GM21515 (cell line): ENCODE data around the gene BICD1.

Experiments used
- ATAC-seq: cut with Tn5 transposase; IDR thresholded peaks from one replicate; pipeline ENCODE4 v1.9.1; 2021; ENCODE audit not compliant: unreplicated experiment

Gene BICD1

DNA sequence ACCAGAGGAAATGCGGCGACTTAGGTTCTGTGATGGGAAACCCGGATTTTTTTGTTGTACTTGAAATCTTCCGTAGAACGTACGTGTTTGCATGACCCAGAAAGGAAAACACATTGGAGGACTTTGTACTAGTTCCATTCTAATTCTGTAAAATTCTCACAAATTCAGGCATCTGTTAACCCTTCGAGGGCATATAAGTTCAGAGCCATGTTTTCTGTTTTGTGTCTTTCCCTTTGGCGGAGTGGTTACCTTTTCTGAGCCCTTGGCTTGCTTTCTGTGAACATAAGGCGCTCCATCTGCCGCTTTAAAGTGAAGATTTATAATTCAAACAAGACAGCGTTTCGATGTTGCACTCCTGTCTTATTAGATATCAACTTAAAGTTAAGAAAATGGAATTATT is 34.2 kb downstream of the BICD1 start:
- ATAC-seq: no peak

DNA sequence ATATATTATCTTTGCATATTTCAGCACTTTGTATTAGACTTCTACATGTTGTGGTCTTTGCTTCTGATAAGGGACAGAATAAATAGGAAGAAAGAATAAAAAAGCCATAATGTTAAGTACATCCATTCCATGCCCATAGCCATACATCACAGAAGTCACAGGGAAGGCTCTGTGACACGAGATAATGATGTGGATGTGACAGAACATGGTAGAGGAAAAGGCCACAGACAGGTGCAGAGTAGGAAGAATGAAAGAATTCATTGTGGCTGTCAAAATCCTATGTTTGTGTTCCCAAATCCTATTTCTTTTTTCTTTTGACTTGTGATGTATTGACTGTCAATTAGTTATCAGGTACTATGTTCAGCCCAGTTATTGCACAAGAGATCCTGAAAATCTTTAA is 38.4 kb downstream of the BICD1 start:
- ATAC-seq: no peak

DNA sequence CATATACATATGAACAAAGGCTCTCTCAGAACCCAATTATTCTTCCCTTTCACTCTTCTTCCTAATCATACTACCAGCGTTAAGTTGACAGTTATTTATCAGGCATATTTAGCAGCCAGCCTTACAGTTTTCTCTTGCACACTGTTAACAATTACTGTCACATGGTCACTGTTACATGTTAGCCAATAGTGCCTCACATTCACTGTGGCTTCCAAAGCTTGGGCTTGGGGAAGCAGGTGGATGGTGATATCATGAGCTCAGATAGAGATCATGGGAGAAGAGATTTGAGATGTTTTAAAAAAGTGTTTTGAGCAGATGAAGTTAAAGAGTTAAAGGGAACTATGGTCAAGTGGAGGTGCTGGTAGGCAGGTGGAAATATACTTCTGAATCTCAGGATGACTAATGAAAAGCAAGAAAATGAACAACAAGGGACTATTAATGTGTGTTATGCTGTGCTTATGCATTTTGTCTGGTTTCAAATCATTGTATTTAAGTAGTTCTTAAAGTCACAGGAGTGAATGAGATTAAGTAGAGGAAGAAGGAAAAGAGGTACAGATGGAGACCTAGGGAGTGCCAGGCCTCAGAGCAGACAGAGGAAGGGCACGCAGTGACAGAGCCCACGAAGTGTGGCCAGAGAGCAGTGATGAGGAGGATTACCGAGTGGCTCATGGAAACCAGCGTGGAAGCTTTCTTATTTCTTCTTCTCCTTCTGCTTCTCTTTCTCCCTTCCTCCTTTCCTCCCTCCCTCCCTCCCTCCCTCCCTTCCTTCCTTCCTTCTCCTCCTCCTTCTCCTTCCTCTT is 39.6 kb downstream of the BICD1 start:
- no peak for ATAC-seq

DNA sequence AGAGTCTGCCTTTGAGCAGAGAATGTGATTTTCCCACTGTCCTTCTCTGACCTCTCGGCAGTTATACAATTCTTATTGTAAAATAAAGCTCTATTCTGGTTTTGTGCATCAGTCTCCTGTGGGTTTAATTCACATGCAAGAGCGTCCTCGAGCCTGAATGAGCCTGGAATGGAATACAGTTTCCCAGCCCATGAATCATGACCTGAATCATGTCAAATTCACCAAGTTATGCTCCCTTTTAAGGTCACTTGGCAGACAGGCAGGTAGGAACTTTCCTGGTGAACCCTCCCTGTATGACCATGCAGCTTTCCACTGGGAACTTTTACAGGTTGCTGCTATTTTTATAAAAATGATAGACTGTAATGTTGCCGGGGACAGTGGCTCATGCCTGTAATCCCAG is 41.7 kb downstream of the BICD1 start:
- ATAC-seq: no peak

DNA sequence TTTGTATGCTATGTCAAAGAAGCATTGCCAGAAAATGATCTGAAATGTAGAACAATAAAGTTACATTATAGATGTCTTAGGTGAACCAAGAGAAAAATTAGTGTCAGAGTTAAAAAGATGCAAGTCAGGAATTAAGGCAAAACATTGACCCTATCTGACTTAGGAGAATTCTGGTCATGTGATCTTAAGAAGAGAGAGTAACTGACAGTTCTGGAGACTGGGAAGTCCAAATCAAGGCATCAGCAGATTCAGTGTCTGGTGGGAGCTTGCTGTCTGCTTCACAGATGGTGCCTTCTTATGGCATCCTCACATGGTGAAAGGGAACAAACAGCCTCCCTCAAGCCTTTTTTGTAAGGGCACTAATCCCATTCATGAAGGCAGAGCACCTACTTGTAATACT is 42.8 kb downstream of the BICD1 start:
- ATAC-seq: no peak

DNA sequence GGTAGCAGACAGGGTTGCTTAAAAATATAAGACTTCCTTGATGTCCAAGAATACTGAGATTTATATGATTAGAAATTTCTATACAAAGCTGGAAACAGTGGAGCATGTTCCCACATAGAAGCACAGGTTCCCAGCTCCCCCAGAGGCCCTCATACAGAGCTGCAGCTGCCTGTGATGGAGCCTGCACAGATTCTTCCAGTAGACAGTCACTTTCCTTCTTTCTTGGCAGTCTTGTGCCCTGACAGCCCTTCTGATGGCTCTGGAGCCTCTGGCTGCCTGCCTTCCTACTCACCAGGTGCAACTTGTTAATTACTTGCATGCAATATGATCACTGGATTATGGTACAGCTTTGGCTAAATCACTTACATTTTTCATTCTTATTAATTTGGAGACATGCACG is 44.4 kb downstream of the BICD1 start:
- no peak for ATAC-seq

DNA sequence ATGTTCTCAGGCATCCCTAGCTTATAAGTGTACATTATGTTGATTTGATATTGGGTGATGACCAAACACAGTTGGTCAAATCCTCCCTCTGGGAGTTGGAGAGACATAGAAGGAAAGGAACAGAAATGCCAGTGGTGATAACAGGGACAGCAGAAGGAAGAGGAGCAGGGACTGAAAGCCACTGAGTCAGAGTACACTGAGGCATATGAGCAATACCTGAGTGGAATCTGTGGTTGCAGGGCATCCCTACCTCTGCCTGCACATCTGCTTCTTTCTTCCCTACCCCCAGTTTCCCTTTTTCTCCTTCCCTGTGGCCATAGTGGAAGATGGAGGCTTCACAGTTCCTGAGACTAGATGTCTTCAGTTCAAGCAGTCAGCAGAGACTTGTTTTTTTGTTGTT is 44.9 kb downstream of the BICD1 start:
- no peak for ATAC-seq

DNA sequence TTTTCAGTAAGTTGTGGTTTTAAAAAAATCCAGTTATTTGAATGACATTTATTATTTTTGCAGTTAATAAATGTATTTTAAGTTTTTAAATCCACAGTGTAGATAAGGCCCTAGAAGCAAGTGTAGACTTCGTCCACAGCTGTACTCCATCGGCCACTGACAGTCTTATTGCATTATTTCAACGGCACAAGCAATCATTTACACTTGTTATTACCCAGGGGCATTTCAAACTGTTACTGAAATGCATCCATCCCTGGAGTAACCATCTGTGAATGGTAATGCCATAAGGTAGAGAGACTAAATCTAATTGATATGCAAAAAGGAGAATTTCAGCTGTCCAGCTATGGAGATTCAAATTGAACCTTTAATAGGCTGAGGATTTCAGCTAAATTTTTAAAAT is 48.4 kb downstream of the BICD1 start:
- no peak for ATAC-seq

DNA sequence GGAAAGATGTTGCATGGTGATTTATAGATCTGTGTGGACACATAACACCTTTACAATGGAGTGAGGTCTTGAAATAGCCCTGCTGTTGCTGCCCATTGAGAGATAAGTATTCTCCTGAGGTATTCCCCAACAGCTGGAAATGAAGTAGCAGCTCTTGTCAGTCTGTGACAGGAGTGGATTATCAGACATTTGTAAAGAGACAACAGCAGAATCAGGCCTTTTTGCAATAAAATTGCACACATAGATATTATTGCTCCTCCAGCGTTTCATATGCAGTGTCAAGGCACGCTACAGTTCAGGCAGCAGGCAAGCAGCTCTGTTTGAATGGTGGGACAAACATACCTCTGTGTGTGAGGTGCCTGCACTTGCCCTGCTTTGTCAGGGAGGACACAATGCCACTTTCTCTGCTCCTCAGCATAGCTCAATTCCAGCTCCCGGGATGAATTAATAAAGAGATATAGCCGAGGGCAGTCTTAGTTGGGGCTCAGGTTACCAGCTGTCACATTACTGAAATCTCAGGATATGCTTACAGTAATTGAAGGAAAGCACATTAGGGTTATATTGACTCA is 49.4 kb downstream of the BICD1 start:
- no peak for ATAC-seq

DNA sequence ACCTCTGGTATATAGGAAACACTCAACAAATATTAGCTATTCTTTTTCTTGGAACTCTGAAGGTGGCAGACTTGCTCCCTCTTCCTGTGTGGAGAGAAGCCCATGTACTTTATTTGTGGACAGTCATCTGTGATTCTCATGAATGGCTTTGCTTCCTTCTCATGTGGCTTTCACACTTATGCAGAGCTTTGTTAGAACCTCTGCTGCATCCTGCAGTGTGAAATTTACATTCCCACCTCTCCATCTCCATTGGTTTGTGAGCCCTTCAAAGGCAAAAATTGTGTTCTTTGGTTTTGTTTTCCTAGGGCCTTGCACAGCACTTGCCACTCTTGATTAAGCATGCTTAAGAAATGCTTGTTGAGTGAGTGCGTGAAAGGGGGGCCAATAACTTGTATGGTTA is 51.9 kb downstream of the BICD1 start:
- ATAC-seq: no peak

DNA sequence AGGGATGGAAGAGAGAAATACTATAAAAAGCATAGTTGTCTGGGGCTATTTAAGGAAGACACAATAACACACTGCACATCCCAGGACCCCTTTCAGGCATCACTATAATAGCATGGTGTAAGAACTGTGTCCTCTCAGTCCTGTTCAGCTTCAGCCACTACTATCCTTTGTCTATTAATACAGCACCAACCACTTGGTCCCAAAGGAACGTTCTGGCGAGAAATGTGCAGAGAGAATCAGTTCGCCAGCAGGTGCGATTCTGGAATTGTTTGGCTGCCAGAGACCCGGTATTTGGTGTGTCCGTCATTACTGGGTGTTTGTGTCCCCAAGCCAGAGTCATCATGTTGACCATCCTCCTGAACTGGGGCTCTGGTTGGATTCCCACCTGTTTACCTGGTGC is 52.7 kb downstream of the BICD1 start:
- ATAC-seq: no peak

DNA sequence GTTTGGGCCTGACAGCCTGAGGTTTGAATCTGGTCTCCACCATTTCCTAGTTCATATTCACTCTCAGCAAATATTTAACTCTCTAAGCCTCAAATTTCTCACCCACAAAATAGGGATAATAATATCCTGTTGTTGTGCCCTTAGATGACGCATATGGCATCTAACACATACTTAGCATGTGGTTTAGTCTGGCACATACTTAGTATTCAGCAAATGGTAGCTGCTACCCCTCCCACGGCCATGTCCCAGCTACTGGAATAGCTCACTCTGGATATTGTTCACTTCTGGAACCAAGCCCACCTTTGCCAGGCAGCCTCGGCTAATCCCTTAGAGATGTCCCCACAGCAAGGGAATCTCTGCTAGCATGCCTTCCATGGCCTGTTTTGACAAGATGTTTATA is 53.3 kb downstream of the BICD1 start:
- no peak for ATAC-seq

DNA sequence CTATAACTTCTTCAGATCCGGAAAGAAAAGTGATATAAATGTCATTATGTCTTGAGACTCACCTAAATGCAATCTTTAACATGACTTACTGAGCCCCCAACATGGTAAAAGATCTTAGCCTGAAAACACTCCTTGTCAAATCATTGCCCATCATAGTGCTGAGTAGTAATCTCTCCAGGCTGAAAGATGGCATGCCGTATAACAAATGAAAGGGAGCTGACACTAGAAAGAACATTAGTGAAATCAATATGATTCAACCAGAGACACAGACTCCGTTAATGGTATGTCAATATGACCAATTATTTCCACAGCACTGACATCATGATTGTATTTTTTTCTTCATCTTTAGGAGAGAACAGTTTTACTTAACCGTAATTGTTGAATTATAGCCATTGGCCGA is 54.4 kb downstream of the BICD1 start:
- ATAC-seq: no peak

DNA sequence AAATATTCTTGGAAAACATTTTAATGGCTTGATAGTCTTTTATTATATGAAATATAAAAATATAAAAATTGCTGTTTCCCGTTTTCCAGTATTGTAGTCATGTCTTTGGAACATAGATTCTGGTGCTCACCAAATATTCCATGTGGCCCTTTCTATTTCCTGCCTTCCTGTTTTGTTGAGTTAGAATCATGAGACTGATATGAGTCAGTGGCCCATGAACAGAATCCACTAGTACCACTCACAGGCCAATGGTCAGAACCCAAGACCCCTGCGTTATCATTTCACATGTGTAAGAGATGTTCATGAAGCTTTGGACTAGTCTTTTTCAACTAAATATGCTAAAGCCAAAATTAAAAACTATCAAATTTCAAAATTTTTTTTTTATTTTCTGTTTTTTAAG is 56.9 kb downstream of the BICD1 start:
- ATAC-seq: no peak

DNA sequence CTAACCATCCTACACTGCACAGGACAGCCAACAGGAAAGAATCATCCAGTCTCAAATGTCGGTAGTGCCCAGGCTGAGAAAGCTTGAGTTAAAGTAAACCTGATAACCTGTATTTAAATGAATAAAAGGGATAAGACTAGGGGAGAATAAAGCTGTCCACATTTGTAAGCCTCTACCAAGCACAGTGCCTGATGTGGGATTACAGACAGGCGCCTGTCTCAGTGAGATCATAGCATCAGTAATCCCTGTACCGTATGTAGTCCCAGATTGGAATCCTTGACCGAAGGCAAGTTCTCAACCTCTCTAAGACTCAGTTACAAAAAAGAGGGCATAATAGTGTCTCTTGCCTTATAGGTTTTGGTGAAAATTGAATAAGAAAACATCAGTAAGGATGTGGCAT is 59.9 kb downstream of the BICD1 start:
- no peak for ATAC-seq

DNA sequence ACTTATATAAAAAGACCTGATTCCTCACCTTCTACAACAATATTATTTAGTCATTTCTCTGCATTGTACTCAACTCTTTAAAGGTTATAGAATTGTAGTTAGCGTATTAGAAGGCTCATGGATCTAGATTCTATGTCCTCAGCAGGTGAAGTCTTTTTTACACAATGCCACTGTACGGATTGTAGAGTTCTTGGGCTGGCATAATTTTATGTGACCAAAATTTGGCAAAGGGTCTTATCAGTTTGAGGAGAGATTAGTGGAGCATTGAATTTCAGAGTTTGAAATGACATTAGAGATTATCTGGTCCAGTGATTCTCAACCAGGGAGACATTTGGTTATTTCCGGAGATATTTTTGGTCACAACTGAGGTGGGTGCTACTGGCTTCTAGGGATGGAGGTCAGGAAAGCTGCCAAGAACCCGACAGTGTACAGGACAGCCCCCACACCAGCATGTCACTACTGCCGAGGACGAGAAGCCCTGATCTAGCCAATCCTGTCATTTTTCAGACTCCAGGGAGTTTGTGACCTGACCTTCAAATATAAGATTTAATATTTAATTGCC is 63.9 kb downstream of the BICD1 start:
- ATAC-seq: no peak

DNA sequence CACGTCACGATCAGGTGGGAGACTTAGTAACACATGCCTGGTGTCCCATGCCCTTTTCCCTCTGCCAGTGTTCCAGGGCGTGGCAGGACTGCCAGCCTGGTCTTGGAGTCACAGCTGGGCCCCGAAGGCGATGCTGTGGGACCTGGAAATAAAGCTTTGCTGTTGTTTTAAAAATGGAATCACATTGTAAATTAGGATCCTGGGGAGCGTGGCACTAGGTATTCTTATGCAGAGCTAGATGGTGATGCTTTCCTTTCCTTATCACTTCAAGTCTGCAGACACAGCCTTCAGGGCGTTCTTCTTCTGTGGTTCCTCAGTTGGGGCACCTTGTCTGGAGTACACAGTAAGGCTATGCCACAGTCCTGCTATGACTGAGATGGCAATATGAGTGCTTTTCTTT is 64.6 kb downstream of the BICD1 start:
- ATAC-seq: no peak

DNA sequence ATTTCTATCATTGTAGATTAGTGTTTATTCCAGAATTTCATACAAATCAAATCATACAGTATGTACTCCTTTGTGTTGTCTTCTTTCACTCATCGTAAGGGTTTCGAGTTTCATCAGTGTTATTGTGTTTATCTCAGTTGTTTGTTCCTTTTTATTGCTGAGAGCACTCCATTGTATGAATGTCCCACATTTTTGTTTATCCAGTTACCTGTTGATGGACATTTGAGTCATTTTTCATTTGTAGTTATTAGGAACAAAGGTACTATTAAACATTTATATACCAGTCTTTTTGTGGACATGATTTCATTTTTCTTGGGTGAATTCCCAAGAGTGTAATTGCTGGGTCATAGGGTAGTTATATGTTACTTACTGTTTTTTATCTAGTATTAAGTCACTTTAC is 70.0 kb downstream of the BICD1 start:
- no peak for ATAC-seq

DNA sequence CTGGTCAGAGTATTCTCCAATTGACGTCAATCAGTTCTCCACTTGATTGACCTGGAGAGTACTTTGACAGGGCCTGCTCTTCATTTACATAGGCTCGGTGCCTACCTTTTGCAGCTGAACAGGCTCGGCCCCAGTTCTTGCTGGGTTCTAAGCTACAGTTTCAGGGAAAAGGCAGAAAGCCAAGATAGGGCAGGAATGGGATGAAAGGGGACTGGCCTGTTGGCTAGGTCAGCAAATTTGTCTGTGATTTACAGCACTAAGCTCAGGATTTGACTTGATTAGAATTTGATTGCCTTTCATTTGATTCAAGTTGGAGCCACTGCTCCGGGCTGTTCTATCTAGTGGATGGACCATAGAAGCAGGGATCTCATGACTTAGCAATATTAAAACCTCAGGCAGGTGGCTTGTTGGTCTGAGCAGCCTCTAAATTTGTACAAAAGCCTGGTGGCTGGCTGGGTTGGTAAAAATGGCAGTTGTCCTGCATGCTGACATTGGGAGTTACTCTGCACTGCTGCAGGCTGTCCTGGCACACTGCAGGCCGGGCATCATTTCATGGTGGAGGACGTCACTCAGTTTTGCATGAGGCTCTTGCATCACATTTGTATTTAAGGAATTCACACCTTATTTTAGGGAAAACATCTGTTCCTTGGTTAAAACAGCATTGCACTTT is 71.8 kb downstream of the BICD1 start:
- ATAC-seq: no peak

DNA sequence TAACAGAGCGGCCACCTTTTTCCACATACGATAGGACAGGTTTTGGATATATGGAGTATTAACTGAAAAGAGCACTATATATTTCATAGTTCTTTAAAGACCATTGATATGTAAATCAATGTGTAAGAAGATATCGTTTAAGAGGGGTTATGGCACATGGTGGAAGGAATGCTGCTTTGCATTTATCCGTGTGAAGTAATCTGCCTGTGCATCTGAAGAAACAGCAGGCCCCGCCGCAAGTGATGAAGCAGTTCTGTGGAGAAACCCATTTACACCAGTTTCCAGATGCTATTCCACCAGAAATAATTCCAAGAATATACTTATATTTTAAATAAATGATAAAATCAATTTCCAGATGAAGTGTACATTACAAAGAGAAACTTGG is 72.4 kb downstream of the BICD1 start:
- no peak for ATAC-seq

DNA sequence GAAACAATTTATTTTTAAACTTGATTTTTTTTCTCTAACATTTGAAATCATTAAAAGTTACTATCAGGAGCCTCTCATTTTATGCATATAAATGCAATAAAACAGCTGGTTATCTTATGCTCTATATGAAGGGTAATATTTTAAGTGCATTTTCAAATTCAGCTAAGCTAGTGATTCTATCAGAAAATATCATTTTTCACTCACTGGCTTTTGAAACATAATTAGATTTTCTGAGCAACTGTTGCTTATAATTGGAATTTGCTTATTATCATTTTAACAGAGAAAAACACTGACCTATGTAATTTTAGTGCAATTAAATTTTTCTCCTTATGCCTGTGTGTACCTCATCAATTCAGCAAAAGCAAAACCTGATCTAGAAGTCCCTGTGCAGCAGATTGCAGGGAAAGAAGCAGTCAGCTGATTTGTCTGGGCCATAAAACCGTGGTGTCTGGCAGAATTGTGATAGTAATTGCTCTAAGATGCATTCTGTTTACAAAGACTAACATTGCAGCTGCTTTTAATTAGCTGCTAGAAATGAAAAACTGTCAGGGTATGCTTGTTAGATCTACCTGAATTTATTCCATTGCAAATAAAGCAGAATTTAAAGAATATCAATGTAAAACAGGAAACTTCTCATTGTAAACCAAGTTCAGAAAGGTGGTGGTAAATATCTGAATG is 75.0 kb downstream of the BICD1 start:
- no peak for ATAC-seq

DNA sequence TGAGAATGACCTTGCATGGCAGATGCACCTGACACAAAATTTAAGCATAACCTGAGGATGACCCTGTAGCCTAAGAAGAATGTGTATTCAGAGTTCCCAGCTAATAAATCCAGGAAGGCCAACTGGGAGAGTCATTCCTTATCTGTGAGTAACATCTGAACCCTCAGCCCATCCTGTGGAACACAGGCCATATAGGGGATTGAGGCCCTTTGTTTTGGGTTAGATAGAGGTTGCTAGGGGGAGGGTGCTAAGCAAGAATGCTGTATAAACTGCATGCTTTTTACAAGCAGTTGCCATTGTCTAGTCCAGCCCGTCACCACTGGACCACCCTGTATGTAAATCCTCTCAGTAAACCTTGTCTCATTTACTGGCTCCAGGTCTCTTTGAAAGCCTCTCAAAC is 77.0 kb downstream of the BICD1 start:
- ATAC-seq: no peak
